CD8-positive, alpha-beta memory T cell (primary cell): ENCODE results near the gene ZNF598. TPM values are rescaled to one million over a fixed set of nuclear protein-coding genes. Genes with fewer than 3 reads are reported as not detected.
"Not testable (repeated sequence)": the region's sequence is repeated elsewhere in the genome, so short reads cannot be mapped to it uniquely, and the experiment has no call there.

Source experiments
- CTCF ChIA-PET: fragments of 350-600 bp; sonication (Branson Sonifier 250); formaldehyde crosslinking; loops from one replicate; lab custom pipeline; 2021; ENCODE audit warnings: antibody characterized with exemption; lab: Charles Lee
- POLR2A ChIA-PET: fragments of 350-600 bp; sonication (Branson Sonifier 250); formaldehyde crosslinking; loops from one replicate; lab custom pipeline; 2021; ENCODE audit warnings: antibody characterized with exemption; lab: Charles Lee
- DNase-seq, 5 donors: peaks; one replicate each; pipeline versions ENCODE4 v3.0.0 to v3.0.0-alpha.2; 2020 to 2022; ENCODE audit warnings: mixed read lengths in 1 of 5
- H3K27ac ChIP-seq: one replicate; pipeline ENCODE4 v1.7.0; 2013; ENCODE audit warnings: low read depth, mild to moderate bottlenecking, low read length, moderate library complexity
- H3K27me3 ChIP-seq: 2 replicates; pipeline ENCODE4 v1.7.0; 2013; ENCODE audit warnings: low read length, mild to moderate bottlenecking; ENCODE audit not compliant: insufficient read depth, poor library complexity, severe bottlenecking
- H3K36me3 ChIP-seq: 2 replicates; pipeline ENCODE4 v1.7.0; 2013; ENCODE audit warnings: mild to moderate bottlenecking, low read length, moderate library complexity; ENCODE audit not compliant: insufficient read depth
- H3K4me1 ChIP-seq: 2 replicates; pipeline ENCODE4 v1.7.0; 2013; ENCODE audit warnings: mild to moderate bottlenecking, low read length, moderate library complexity; ENCODE audit not compliant: insufficient read depth
- H3K4me3 ChIP-seq: 2 replicates; pipeline ENCODE4 v1.7.0; 2013; ENCODE audit warnings: mild to moderate bottlenecking, low read length
- H3K9me3 ChIP-seq: 2 replicates; pipeline ENCODE4 v1.7.0; 2013; ENCODE audit warnings: mild to moderate bottlenecking, low read length
- H3K27ac Mint-ChIP-seq, 8 donors: one replicate each; pipeline ENCODE4 v1.8.0; 2020 to 2021; ENCODE audit warnings: mixed read lengths in 8 of 8, mild to moderate bottlenecking in 6 of 8, inconsistent platforms in 3 of 8, moderate library complexity in 3 of 8
- H3K27me3 Mint-ChIP-seq, 2 donors: one replicate each; pipeline ENCODE4 v1.8.0; 2020 to 2021; ENCODE audit warnings: mixed read lengths in 2 of 2, mild to moderate bottlenecking in 1 of 2, moderate library complexity in 1 of 2
- H3K36me3 Mint-ChIP-seq, 3 donors: one replicate each; pipeline ENCODE4 v1.8.0; 2020 to 2021; ENCODE audit warnings: mixed read lengths in 3 of 3, inconsistent platforms in 1 of 3, mild to moderate bottlenecking in 1 of 3
- H3K4me1 Mint-ChIP-seq, 3 donors: one replicate each; pipeline ENCODE4 v1.8.0; 2020 to 2021; ENCODE audit warnings: mixed read lengths in 3 of 3, inconsistent platforms in 1 of 3, mild to moderate bottlenecking in 1 of 3
- H3K4me3 Mint-ChIP-seq, 7 donors: one replicate each; pipeline ENCODE4 v1.8.0; 2020 to 2021; ENCODE audit warnings: mixed read lengths in 7 of 7, mild to moderate bottlenecking in 6 of 7, moderate library complexity in 4 of 7, inconsistent platforms in 2 of 7
- H3K9me3 Mint-ChIP-seq, 5 donors: one replicate each; pipeline ENCODE4 v1.8.0; 2020 to 2022; ENCODE audit warnings: mixed read lengths in 5 of 5, mild to moderate bottlenecking in 3 of 5, moderate library complexity in 2 of 5, inconsistent platforms in 1 of 5
- polyA plus RNA-seq: library from polyadenylated mRNA; unstranded; fragments of 300-500 nt; fragmentation: Illumina TruSeq; gene quantifications from one replicate; pipeline ENCODE4 v1.2.3, GENCODE V29; 2021
- total RNA-seq, 2 experiments: library from RNA; stranded (reverse); gene quantifications; one replicate each; pipeline ENCODE4 v1.2.3, GENCODE V29; 2021

ZNF598 gene
- total and polyA plus RNA-seq, 3 experiments from 2014 or later: 11.3 to 96.6 (median 91.8) TPM

GRCh38 chr16:1963806-1964505 lies 45.7 kb downstream of the ZNF598 start:
- Mint-ChIP-seq H3K27me3 (peaks cover 0 to 1% of the 10 kb centered on the region in 2 donors), H3K4me3 (peak overlapping the region; percentile 85 to 99 (median 94)), H3K27ac (peak overlapping the region; percentile 88 to 99 (median 96)), H3K36me3 (peaks cover 0 to 50% (median 8%) of the 10 kb centered on the region in 3 donors), H3K4me1 (peaks cover 45 to 56% (median 50%) of the 10 kb centered on the region in 3 donors), H3K9me3 (no peaks in the 10 kb centered on the region)
- ChIA-PET POLR2A (interaction anchor here (0.6 to 3.2 kb wide), 26 partner anchors 8 to 789 kb away, joined by 3 to 35 read pairs (median 4); partner anchors contain the start of genes GFER, MLST8, MSRB1 and NUBP2), CTCF (interaction anchor here (0.9 to 2.9 kb wide), 6 partner anchors 8 to 191 kb away, joined by 3 to 8 read pairs (median 4); partner anchors contain the start of genes NUBP2, SPSB3, TBL3 and TRAF7)
- H3K27me3 ChIP-seq: no peaks in the 10 kb centered on the region
- peak overlapping the region; percentile 86 for H3K4me3 ChIP-seq
- H3K36me3 ChIP-seq: peaks cover 24% of the 10 kb centered on the region
- H3K27ac ChIP-seq: peak overlapping the region; percentile 93
- H3K9me3 ChIP-seq: no peaks in the 10 kb centered on the region
- DNase-seq: peak in 3 of 5 donors; percentile 24 to 66 (median 44)
- H3K4me1 ChIP-seq: peaks cover 53% of the 10 kb centered on the region

DNA sequence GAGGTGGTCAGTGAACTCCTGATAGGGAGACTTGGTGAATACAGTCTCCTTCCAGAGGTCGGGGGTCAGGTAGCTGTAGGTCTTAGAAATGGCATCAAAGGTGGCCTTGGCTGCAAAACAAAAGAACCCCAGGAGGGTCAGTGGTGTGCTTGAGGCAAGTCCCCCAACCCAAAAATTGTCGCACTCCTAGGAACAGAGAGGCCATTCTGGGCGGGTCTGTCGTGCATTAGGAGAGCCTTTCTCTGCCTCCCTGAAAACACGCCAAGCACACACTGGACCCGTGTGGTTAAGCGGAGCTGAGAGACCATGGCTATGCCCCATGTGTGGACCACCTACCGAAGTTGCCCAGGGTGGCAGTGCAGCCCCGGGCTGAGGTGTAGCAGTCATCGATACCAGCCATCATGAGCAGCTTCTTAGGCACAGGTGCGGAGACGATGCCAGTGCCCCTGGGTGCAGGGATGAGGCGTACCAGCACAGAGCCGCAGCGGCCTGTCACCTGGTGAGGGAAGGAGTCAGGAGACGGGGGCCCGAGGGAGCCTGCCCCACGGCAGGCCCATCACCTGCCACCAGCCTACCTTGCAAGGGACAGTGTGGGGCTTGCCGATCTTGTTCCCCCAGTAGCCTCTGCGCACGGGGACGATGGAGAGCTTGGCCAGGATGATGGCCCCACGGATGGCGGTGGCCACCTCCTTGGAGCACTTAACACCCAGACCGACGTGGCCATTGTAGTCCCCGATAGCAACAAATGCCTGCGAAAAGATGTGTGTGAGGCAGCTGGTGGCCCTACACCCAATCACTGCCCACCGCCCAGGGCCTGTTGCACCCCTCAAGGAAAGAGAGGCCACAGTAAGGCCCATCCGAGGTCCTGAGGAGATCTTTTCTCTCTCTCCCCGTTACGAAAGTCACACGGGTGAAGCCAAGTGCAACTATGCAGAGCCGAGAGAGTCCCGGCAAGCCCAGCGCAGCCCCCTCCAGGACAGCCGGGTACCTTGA lies 47.2 kb downstream of the ZNF598 start:
- H3K27me3 ChIP-seq, CTCF ChIA-PET: not testable (repeated sequence)

DNA sequence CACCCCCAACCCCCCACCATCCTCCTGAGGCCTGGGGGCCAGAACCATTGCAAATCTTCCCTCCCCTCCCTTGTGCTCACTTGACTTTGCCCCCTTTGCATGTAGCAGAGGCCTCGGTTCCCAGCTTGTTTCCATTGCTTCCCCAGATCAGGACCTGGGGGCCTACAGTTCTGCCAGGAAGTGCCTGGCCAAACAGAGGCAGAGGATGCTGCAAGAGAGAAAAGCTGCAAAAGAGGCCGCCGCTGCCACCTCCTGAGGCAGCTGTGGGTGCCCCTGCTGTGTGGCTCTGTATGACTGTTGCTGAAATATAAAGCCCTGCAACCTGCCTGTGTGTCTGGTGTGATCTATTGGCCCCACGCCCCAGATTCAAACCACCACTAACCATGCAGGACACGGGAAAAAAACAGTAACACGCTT lies 48.0 kb downstream of the ZNF598 start:
- Mint-ChIP-seq H3K36me3 (peaks cover 0 to 50% (median 8%) of the 10 kb centered on the region in 3 donors), H3K4me1 (peaks cover 45 to 57% (median 50%) of the 10 kb centered on the region in 3 donors), H3K27ac (peak overlapping the region in 7 of 8 donors; percentile 62 to 98 (median 87)), H3K4me3 (peak overlapping the region; percentile 33 to 94 (median 78)), H3K9me3 (no peaks in the 10 kb centered on the region), H3K27me3 (peaks cover 0 to 1% of the 10 kb centered on the region in 2 donors)
- no peaks in the 10 kb centered on the region for H3K9me3 ChIP-seq
- peaks cover 56% of the 10 kb centered on the region for H3K4me1 ChIP-seq
- no peaks in the 10 kb centered on the region for H3K27me3 ChIP-seq
- no peak for DNase-seq
- ChIA-PET CTCF (interaction anchor here (1.2 kb wide), 1 partner anchor 179 kb away, joined by 4 read pairs; no protein-coding TSS in a partner anchor), POLR2A (interaction anchor here (1.7 to 2.7 kb wide), 3 partner anchors 10 to 193 kb away, joined by 6 to 17 read pairs (median 8); partner anchors contain the start of genes MSRB1, TBL3 and TRAF7)
- peaks cover 24% of the 10 kb centered on the region for H3K36me3 ChIP-seq
- no peak overlapping the region for H3K27ac ChIP-seq
- no peak overlapping the region for H3K4me3 ChIP-seq

More for the DNA sequence above, 47.2 kb downstream of the ZNF598 start:
- H3K27ac Mint-ChIP-seq: peak overlapping the region; percentile 88 to 99 (median 96)
- POLR2A ChIA-PET: interaction anchor here (1.4 to 3.2 kb wide), 3 partner anchors 9 to 29 kb away, joined by 3 to 35 read pairs (median 9); partner anchors contain the start of genes MSRB1 and TBL3
- peaks cover 45 to 57% (median 50%) of the 10 kb centered on the region in 3 donors for H3K4me1 Mint-ChIP-seq
- peak overlapping the region; percentile 65 to 99 (median 94) for H3K4me3 Mint-ChIP-seq
- DNase-seq, H3K4me3 ChIP-seq, H3K9me3 ChIP-seq, H3K9me3 Mint-ChIP-seq, H3K27me3 Mint-ChIP-seq: not testable (repeated sequence)
- peaks cover 0 to 50% (median 8%) of the 10 kb centered on the region in 3 donors for H3K36me3 Mint-ChIP-seq
- H3K36me3 ChIP-seq: peaks cover 24% of the 10 kb centered on the region
- peak overlapping the region; percentile 31 for H3K27ac ChIP-seq
- H3K4me1 ChIP-seq: peaks cover 56% of the 10 kb centered on the region

GRCh38 chr16:1960665-1961630 lies 48.7 kb downstream of the ZNF598 start:
- no peaks in the 10 kb centered on the region for H3K9me3 Mint-ChIP-seq
- POLR2A ChIA-PET: interaction anchor here (0.6 to 2.7 kb wide), 6 partner anchors 9 to 194 kb away, joined by 3 to 17 read pairs (median 5); partner anchors contain the start of genes MSRB1, TBL3 and TRAF7
- peaks cover 24% of the 10 kb centered on the region for H3K36me3 ChIP-seq
- H3K27me3 Mint-ChIP-seq: peaks cover 0 to 1% of the 10 kb centered on the region in 2 donors
- no peak for DNase-seq
- H3K27ac Mint-ChIP-seq: peak overlapping the region; percentile 63 to 99 (median 91)
- peak overlapping the region; percentile 78 to 96 (median 89) for H3K4me3 Mint-ChIP-seq
- no peaks in the 10 kb centered on the region for H3K27me3 ChIP-seq
- peak overlapping the region; percentile 73 for H3K27ac ChIP-seq
- H3K4me1 Mint-ChIP-seq: peaks cover 44 to 57% (median 50%) of the 10 kb centered on the region in 3 donors
- H3K4me1 ChIP-seq: peaks cover 55% of the 10 kb centered on the region
- H3K4me3 ChIP-seq: peak overlapping the region; percentile 78
- CTCF ChIA-PET: interaction anchor here (0.6 to 1.4 kb wide), 5 partner anchors 10 to 237 kb away, joined by 3 to 5 read pairs (median 4); partner anchors contain the start of gene TBL3
- H3K9me3 ChIP-seq: no peaks in the 10 kb centered on the region
- H3K36me3 Mint-ChIP-seq: peaks cover 0 to 50% (median 8%) of the 10 kb centered on the region in 3 donors

DNA sequence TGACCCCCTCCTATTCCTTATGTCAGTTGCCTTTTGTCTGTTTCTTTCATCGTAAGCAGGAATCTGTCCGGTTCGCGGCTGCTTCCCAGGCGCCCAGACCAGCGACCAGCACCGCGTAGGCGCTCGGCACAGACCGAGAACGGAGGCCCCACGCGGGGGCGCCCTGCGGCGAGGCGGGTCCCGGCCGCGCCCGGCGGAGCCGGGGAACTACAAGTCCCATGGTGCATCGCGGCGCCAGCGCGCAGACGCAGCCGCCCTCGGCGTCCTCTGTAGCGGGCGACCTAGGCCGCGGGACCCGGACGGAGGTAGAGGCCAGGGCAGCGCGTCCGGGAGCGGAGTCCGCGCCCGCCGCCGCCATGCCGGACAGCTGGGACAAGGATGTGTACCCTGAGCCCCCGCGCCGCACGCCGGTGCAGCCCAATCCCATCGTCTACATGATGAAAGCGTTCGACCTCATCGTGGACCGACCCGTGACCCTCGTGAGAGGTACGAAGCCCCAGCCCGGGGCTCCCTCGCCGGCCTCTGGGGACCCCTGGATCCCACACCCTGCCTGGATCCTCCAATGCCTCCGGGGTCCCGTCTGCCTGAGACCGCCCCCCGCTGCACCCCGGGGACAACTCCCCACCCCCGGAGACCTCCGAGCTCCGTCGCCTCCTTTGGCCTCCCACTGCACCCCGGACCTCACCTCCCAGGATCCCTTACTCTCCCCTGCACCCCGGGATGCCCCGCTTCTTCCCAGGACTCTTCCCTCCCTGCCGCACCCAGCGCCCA lies 50.2 kb downstream of the ZNF598 start, which contains the start of gene NDUFB10:
Gene NDUFB10, plus strand, starts transcription at position 270 of the 771 bp plus-strand sequence. Its CDS starts 87 bp downstream, at position 357.
- H3K27ac Mint-ChIP-seq: peak within 1 kb of the TSS; percentile 68 to 99 (median 91)
- peaks cover 48% of the 10 kb centered on the region for H3K4me1 ChIP-seq
- DNase-seq: peak; percentile 83 to 92 (median 87)
- ChIA-PET POLR2A (interaction anchor here (0.6 to 2.7 kb wide), 3 partner anchors 12 to 30 kb away, joined by 6 to 17 read pairs (median 6); partner anchors contain the start of genes MSRB1 and TBL3), CTCF (interaction anchor here (0.8 to 2.6 kb wide), 6 partner anchors 9 to 44 kb away, joined by 3 to 7 read pairs (median 4); partner anchors contain the start of genes MSRB1 and TBL3)
- no peaks in the 10 kb centered on the region for H3K9me3 Mint-ChIP-seq
- peaks cover 0 to 42% (median 8%) of the 10 kb centered on the region in 3 donors for H3K36me3 Mint-ChIP-seq
- no peaks in the 10 kb centered on the region for H3K9me3 ChIP-seq
- peak within 1 kb of the TSS; percentile 78 for H3K4me3 ChIP-seq
- peak within 1 kb of the TSS; percentile 73 for H3K27ac ChIP-seq
- peaks cover 38 to 49% (median 43%) of the 10 kb centered on the region in 3 donors for H3K4me1 Mint-ChIP-seq
- H3K36me3 ChIP-seq: peaks cover 24% of the 10 kb centered on the region
- peak within 1 kb of the TSS; percentile 78 to 96 (median 89) for H3K4me3 Mint-ChIP-seq
- no peaks in the 10 kb centered on the region for H3K27me3 ChIP-seq
- H3K27me3 Mint-ChIP-seq: peaks cover 0 to 1% of the 10 kb centered on the region in 2 donors
